HepG2 (cell line): ENCODE data around the gene SFMBT1. TPM values are rescaled to one million over a fixed set of nuclear protein-coding genes. Genes with fewer than 3 reads are reported as not detected.
A peak's percentile ranks its signal among the peaks of the same experiment; 100 is the strongest.

Source experiments
- BCL6 ChIP-seq: IDR thresholded peaks from 2 replicates; pipeline ENCODE4 v1.6.1; 2016; ENCODE audit warnings: missing genetic modification reagents, missing compliant biosample characterization
- CBX1 ChIP-seq: IDR thresholded peaks from one replicate; pipeline ENCODE4 v1.6.1; 2016; ENCODE audit warnings: antibody characterized with exemption, low read depth
- CSRNP1 ChIP-seq: sonication (generic); formaldehyde crosslinking; IDR thresholded peaks from 2 replicates; pipeline ENCODE4 v1.8.1; 2023; ENCODE audit warnings: mild to moderate bottlenecking, missing genetic modification reagents
- DPF2 ChIP-seq: sonication (generic); formaldehyde crosslinking; IDR thresholded peaks from 2 replicates; pipeline ENCODE4 v1.4.0; 2020; ENCODE audit warnings: mild to moderate bottlenecking, low read depth, missing genetic modification reagents, borderline replicate concordance
- GATAD1 ChIP-seq: IDR thresholded peaks from 2 replicates; pipeline ENCODE4 v1.6.1; 2016; ENCODE audit warnings: missing genetic modification reagents, missing compliant biosample characterization
- GATAD2A ChIP-seq: IDR thresholded peaks from 2 replicates; pipeline ENCODE4 v1.6.1; 2016
- MIER2 ChIP-seq: IDR thresholded peaks from 2 replicates; pipeline ENCODE4 v1.6.1; 2016; ENCODE audit warnings: missing biosample characterization, missing genetic modification reagents
- NCOA2 ChIP-seq: sonication (generic); formaldehyde crosslinking; IDR thresholded peaks from 2 replicates; pipeline ENCODE4 v1.8.0; 2022; ENCODE audit warnings: inconsistent platforms
- PAX8 ChIP-seq: sonication (generic); formaldehyde crosslinking; IDR thresholded peaks from 2 replicates; pipeline ENCODE4 v1.8.0; 2022; ENCODE audit warnings: mild to moderate bottlenecking, missing genetic modification reagents, borderline replicate concordance
- RFXAP ChIP-seq: sonication (generic); formaldehyde crosslinking; IDR thresholded peaks from 2 replicates; pipeline ENCODE4 v1.4.0; 2020; ENCODE audit warnings: missing genetic modification reagents, borderline replicate concordance
- SRY ChIP-seq: sonication (generic); formaldehyde crosslinking; IDR thresholded peaks from 2 replicates; pipeline ENCODE4 v1.8.0; 2022; ENCODE audit warnings: mild to moderate bottlenecking, missing genetic modification reagents
- YY1 ChIP-seq: IDR thresholded peaks from 2 replicates; pipeline ENCODE4 v1.6.1; 2011; ENCODE audit warnings: low read length, low read depth, moderate library complexity, mild to moderate bottlenecking; ENCODE audit not compliant: insufficient read depth, insufficient replicate concordance
- ZKSCAN5 ChIP-seq: sonication (generic); formaldehyde crosslinking; IDR thresholded peaks from 2 replicates; pipeline ENCODE4 v1.5.1; 2020; ENCODE audit warnings: mild to moderate bottlenecking, missing genetic modification reagents
- ZNF180 ChIP-seq: sonication (generic); formaldehyde crosslinking; IDR thresholded peaks from 2 replicates; pipeline ENCODE4 v1.4.0; 2020; ENCODE audit warnings: low read depth, missing genetic modification reagents, borderline replicate concordance
- ZNF205 ChIP-seq: IDR thresholded peaks from 2 replicates; pipeline ENCODE4 v1.6.1; 2018; ENCODE audit warnings: missing biosample characterization, missing genetic modification reagents
- ZNF367 ChIP-seq: sonication (generic); formaldehyde crosslinking; IDR thresholded peaks from 2 replicates; pipeline ENCODE4 v1.4.0; 2020; ENCODE audit warnings: missing genetic modification reagents, borderline replicate concordance
- ZNF430 ChIP-seq: sonication (generic); formaldehyde crosslinking; IDR thresholded peaks from 2 replicates; pipeline ENCODE4 v1.9.0; 2021; ENCODE audit warnings: mild to moderate bottlenecking, missing genetic modification reagents
- ZNF660 ChIP-seq: sonication (generic); formaldehyde crosslinking; IDR thresholded peaks from 2 replicates; pipeline ENCODE4 v1.5.1; 2020; ENCODE audit warnings: mild to moderate bottlenecking, low read depth, missing genetic modification reagents, borderline replicate concordance
- ZNF678 ChIP-seq: sonication (generic); formaldehyde crosslinking; IDR thresholded peaks from 2 replicates; pipeline ENCODE4 v1.4.0; 2020; ENCODE audit warnings: mild to moderate bottlenecking, missing genetic modification reagents
- ZNF7 ChIP-seq: IDR thresholded peaks from 2 replicates; pipeline ENCODE4 v1.6.1; 2016; ENCODE audit warnings: missing biosample characterization, missing genetic modification reagents
- ZSCAN25 ChIP-seq: sonication (generic); formaldehyde crosslinking; IDR thresholded peaks from 2 replicates; pipeline ENCODE4 v1.8.0; 2022; ENCODE audit warnings: mild to moderate bottlenecking, missing genetic modification reagents
- polyA plus RNA-seq, 8 experiments: library from polyadenylated mRNA; depleted of rRNA in 3 of 8; stranded (reverse) in 7 of 8; unstranded in 1 of 8; fragments of >200 nt; fragmentation: Illumina TruSeq in 4 of 8; extraction: Trizol in 4 of 8; gene quantifications; 2 replicates each; pipeline versions ENCODE4 v1.2.1 to v1.2.3, GENCODE V29; 2011 to 2016; ENCODE audit warnings: low read depth in 4 of 8, missing spikeins in 1 of 8, mixed read lengths in 1 of 8; ENCODE audit not compliant: insufficient read depth in 1 of 8
- total RNA-seq, 5 experiments: library from RNA; depleted of rRNA; stranded (reverse); fragments of >200 nt; fragmentation: Illumina TruSeq; extraction: Trizol; gene quantifications; 2 replicates each; pipeline ENCODE4 v1.2.3, GENCODE V29; 2016; ENCODE audit warnings: low read depth in 1 of 5
- TF ChIP-seq, protein P1 (sequence below): sonication (generic); formaldehyde crosslinking; IDR thresholded peaks from 2 replicates; pipeline ENCODE4 v1.4.0; 2020; ENCODE audit warnings: missing genetic modification reagents, borderline replicate concordance
- TF ChIP-seq, protein P2 (sequence below): sonication (generic); formaldehyde crosslinking; IDR thresholded peaks from 2 replicates; pipeline ENCODE4 v1.8.0; 2022; ENCODE audit warnings: mild to moderate bottlenecking, missing genetic modification reagents, borderline replicate concordance

The SFMBT1 gene
- total and polyA plus RNA-seq, 2 of the 13 experiments (the other 11 are each of a cell fraction or from before 2014, with no cell fraction given) = 3.8 to 12.8 TPM

DNA sequence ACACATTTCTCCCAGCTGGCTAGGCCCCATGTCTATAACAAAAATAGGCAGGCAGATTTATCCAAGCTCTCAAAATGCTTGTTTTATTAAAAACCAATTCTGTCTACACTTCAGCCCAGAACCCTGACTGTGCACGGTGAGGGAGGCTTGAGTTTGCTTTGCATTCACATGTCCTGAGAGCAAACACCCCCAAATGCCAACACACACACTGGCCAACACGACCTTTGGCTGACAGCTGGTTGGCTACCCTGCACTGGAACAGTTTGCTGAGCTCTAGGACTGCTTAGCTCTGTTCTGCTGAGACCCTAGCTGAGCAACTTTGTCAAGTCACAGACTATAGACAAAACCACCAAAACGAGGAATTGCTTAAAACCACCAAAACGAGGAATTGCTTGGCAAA, 152.2 kb downstream of the SFMBT1 start (continued):
- TF ChIP-seq, protein P1, sequence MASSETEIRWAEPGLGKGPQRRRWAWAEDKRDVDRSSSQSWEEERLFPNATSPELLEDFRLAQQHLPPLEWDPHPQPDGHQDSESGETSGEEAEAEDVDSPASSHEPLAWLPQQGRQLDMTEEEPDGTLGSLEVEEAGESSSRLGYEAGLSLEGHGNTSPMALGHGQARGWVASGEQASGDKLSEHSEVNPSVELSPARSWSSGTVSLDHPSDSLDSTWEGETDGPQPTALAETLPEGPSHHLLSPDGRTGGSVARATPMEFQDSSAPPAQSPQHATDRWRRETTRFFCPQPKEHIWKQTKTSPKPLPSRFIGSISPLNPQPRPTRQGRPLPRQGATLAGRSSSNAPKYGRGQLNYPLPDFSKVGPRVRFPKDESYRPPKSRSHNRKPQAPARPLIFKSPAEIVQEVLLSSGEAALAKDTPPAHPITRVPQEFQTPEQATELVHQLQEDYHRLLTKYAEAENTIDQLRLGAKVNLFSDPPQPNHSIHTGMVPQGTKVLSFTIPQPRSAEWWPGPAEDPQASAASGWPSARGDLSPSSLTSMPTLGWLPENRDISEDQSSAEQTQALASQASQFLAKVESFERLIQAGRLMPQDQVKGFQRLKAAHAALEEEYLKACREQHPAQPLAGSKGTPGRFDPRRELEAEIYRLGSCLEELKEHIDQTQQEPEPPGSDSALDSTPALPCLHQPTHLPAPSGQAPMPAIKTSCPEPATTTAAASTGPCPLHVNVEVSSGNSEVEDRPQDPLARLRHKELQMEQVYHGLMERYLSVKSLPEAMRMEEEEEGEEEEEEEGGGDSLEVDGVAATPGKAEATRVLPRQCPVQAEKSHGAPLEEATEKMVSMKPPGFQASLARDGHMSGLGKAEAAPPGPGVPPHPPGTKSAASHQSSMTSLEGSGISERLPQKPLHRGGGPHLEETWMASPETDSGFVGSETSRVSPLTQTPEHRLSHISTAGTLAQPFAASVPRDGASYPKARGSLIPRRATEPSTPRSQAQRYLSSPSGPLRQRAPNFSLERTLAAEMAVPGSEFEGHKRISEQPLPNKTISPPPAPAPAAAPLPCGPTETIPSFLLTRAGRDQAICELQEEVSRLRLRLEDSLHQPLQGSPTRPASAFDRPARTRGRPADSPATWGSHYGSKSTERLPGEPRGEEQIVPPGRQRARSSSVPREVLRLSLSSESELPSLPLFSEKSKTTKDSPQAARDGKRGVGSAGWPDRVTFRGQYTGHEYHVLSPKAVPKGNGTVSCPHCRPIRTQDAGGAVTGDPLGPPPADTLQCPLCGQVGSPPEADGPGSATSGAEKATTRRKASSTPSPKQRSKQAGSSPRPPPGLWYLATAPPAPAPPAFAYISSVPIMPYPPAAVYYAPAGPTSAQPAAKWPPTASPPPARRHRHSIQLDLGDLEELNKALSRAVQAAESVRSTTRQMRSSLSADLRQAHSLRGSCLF (CRISPR knock-in tag) = no peak
- TF ChIP-seq SRY (CRISPR knock-in tag) (no peak), CSRNP1 (CRISPR knock-in tag) (no peak), ZNF678 (CRISPR knock-in tag) (no peak), ZKSCAN5 (no peak), GATAD2A (CRISPR knock-in tag) (peak; percentile 65), CBX1 (peak; percentile 26), RFXAP (no peak), ZNF7 (CRISPR knock-in tag) (peak; percentile 89), ZNF205 (CRISPR knock-in tag) (peak; percentile 65), PAX8 (CRISPR knock-in tag) (no peak), BCL6 (0 out of 2 replicates have a peak, but pooled peaks have one; percentile 46), YY1 (peak; percentile 14), ZNF430 (CRISPR knock-in tag) (no peak; the same call in 1 of the 2 replicates), DPF2 (CRISPR knock-in tag) (0 out of 2 replicates have a peak, but pooled peaks have one; percentile 18), MIER2 (peak; percentile 65; the same call in 1 of the 2 replicates), ZNF367 (CRISPR knock-in tag) (no peak), ZNF660 (CRISPR knock-in tag) (no peak), NCOA2 (CRISPR knock-in tag) (0 out of 2 replicates have a peak, but pooled peaks have one; percentile 35), ZNF180 (CRISPR knock-in tag) (no peak), ZSCAN25 (peak; percentile 49; the same call in 1 of the 2 replicates), GATAD1 (CRISPR knock-in tag) (0 out of 2 replicates have a peak, but pooled peaks have one; percentile 16)
- TF ChIP-seq, protein P2, sequence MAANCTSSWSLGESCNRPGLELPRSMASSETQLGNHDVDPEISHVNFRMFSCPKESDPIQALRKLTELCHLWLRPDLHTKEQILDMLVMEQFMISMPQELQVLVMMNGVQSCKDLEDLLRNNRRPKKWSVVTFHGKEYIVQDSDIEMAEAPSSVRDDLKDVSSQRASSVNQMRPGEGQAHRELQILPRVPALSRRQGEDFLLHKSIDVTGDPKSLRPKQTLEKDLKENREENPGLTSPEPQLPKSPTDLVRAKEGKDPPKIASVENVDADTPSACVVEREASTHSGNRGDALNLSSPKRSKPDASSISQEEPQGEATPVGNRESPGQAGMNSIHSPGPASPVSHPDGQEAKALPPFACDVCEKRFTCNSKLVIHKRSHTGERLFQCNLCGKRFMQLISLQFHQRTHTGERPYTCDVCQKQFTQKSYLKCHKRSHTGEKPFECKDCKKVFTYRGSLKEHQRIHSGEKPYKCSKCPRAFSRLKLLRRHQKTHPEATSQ (CRISPR knock-in tag) = 0 out of 2 replicates have a peak, but pooled peaks have one; percentile 36
